Epithelial cell of proximal tubule (primary cell): ENCODE results near the gene DCP1A. TPM values are rescaled to one million over a fixed set of nuclear protein-coding genes. Genes with fewer than 3 reads are reported as not detected.
"Not testable (repeated sequence)": the region's sequence is repeated elsewhere in the genome, so short reads cannot be mapped to it uniquely, and the experiment has no call there.

Source experiments
- DNase-seq: peaks from one replicate; pipeline ENCODE4 v3.0.0-alpha.2; 2011; ENCODE audit warnings: low read depth
- H3K4me3 ChIP-seq: 2 replicates; pipeline ENCODE4 v1.5.1; 2011; ENCODE audit warnings: low read depth, mild to moderate bottlenecking, low read length
- CTCF ChIP-seq: conservative IDR thresholded peaks from 2 replicates; pipeline ENCODE4 v1.5.1; 2012; ENCODE audit warnings: low read depth, mild to moderate bottlenecking, low read length
- total RNA-seq: library from RNA; depleted of rRNA; stranded (reverse); fragments of >200 nt; gene quantifications from 2 replicates; pipeline ENCODE4 v1.2.3, GENCODE V29; 2015

DCP1A gene
- total RNA-seq, 1 donor from 2014 or later: 8.8 TPM

- TF ChIP-seq CTCF: no peak
Observed at GRCh38 chr3:53376679-53377078, 29.3 kb upstream of the DCP1A start.

DNA sequence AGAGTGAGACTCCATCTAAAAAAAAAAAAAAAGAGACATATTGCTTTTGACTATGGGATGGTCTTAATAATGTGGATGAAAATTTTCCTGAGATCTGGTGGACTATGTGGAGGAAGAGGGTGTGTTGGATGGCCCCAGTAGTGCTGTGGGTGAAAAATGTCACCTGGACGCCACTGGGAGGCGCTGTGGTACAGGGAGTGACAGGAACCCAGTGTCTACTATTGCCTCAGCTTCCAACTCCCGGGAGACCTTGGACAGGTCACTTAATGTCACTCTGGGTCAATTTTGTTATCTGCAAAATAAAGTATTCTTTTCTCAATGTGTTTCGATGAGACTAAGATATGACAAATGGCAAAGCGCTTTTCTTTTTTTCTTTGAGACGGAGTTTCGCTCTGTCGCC lies 27.7 kb upstream of the DCP1A start:
- peak; percentile 94 for TF ChIP-seq CTCF
- H3K4me3 ChIP-seq: no peak overlapping the region
- DNase-seq: no peak

More at GRCh38 chr3:53376679-53377078, 29.3 kb upstream of the DCP1A start:
- DNase-seq: no peak
- H3K4me3 ChIP-seq: no peak overlapping the region

DNA sequence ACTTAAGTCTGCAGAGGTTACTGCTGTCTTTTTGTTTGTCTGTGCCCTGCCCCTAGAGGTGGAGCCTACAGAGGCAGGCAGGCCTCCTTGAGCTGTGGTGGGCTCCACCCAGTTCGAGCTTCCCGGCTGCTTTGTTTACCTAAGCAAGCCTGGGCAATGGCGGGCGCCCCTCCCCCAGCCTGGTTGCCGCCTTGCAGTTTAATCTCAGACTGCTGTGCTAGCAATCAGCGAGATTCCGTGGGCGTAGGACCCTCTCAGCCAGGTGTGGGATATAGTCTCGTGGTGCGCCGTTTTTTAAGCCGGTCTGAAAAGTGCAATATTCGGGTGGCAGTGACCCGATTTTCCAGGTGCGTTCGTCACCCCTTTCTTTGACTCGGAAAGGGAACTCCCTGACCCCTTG lies 23.4 kb upstream of the DCP1A start:
- not testable (repeated sequence) for H3K4me3 ChIP-seq, DNase-seq

DNA sequence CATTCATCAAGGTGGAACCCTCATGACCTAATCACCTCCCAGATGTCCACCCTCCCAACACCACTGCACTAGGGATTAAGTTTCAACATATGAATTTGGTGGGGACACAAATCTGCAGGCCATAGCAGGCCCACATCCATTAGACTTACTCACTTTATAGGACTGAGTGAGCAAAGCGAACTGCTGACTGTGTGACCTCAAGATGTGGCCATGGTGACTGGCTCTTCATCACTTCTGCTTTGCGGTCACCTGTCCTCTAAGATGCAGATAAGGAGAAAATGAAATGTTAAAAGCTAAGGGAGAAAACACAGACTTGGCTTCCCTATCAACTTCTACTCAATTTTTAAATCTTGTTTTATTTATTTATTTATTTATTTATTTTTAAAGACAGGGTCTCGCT lies 14.5 kb upstream of the DCP1A start:
- H3K4me3 ChIP-seq: no peak overlapping the region
- TF ChIP-seq CTCF: no peak
- DNase-seq: no peak

- no peak for TF ChIP-seq CTCF
- no peak for DNase-seq
- H3K4me3 ChIP-seq: no peak overlapping the region
Observed at GRCh38 chr3:53357458-53357857, 10.1 kb upstream of the DCP1A start.

- DNase-seq: no peak
- TF ChIP-seq CTCF: no peak
Observed at GRCh38 chr3:53354945-53355498, 7.7 kb upstream of the DCP1A start.

DNA sequence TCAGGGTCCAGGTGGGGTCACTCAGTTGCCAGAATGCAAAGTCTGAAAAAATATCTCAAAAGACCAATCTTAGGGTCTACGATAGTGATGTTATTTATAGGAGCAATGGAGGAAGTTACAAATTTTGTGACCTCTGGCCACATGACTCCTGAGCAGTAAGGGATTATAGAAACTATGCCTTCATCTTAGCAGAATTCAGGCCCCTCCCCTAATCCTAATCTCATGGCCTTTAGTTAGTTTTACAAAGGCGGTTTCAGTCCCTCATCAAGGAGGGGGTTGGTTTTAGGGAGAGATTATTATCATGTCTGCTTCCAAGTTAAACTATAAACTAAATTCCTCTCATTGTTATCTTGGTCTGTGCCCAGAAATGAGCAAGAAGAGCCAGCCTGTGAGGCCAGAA lies 5.9 kb upstream of the DCP1A start:
- H3K4me3 ChIP-seq: no peak overlapping the region
- no peak for TF ChIP-seq CTCF
- DNase-seq: no peak

More at GRCh38 chr3:53354945-53355498, 7.7 kb upstream of the DCP1A start:
- H3K4me3 ChIP-seq: no peak overlapping the region
